Ecto neural progenitor cell (in vitro differentiated cells): ENCODE results near the gene SLC26A11.
"Not testable (repeated sequence)": the region's sequence is repeated elsewhere in the genome, so short reads cannot be mapped to it uniquely, and the experiment has no call there.

Experiments
- DNase-seq: peaks from one replicate; pipeline ENCODE4 v3.0.0-alpha.2; 2018; ENCODE audit warnings: low spot score

The SLC26A11 gene

GRCh38 chr17:80243526-80244433, 23.6 kb downstream of the SLC26A11 start:
- DNase-seq = no peak

- not testable (repeated sequence) for DNase-seq
These were observed 24.2 kb downstream of the SLC26A11 start for GRCh38 chr17:80244448-80244847.

- DNase-seq = no peak
These were observed 24.8 kb downstream of the SLC26A11 start for GRCh38 chr17:80244871-80245509.

GRCh38 chr17:80245566-80246265, 25.5 kb downstream of the SLC26A11 start:
- DNase-seq = no peak

- no peak for DNase-seq
These were observed 26.0 kb downstream of the SLC26A11 start for GRCh38 chr17:80246266-80246681.

- no peak for DNase-seq
These were observed 26.5 kb downstream of the SLC26A11 start for GRCh38 chr17:80246726-80247125.

GRCh38 chr17:80247561-80247960, 27.3 kb downstream of the SLC26A11 start:
- no peak for DNase-seq

GRCh38 chr17:80248001-80248893, 28.0 kb downstream of the SLC26A11 start:
- DNase-seq = no peak

GRCh38 chr17:80248894-80249710, 28.9 kb downstream of the SLC26A11 start:
- no peak for DNase-seq

GRCh38 chr17:80251966-80252365, 31.7 kb downstream of the SLC26A11 start:
- DNase-seq = no peak

GRCh38 chr17:80252871-80253270, 32.6 kb downstream of the SLC26A11 start:
- DNase-seq = no peak

- no peak for DNase-seq
These were observed 33.6 kb downstream of the SLC26A11 start for GRCh38 chr17:80253631-80254395.

- no peak for DNase-seq
These were observed 34.4 kb downstream of the SLC26A11 start for GRCh38 chr17:80254396-80255251.

GRCh38 chr17:80256034-80256350, 35.8 kb downstream of the SLC26A11 start:
- DNase-seq = no peak

GRCh38 chr17:80257716-80258213, 37.5 kb downstream of the SLC26A11 start:
- no peak for DNase-seq

- not testable (repeated sequence) for DNase-seq
These were observed 38.1 kb downstream of the SLC26A11 start for GRCh38 chr17:80258296-80258695.

- DNase-seq = no peak
These were observed 39.3 kb downstream of the SLC26A11 start for GRCh38 chr17:80259457-80260068.

GRCh38 chr17:80260069-80260535, 39.9 kb downstream of the SLC26A11 start:
- peak; percentile 90 for DNase-seq
